Activated gamma-delta T cell (primary cell): Measurements from ENCODE around the gene DNAI2.
"Not testable (repeated sequence)": the region's sequence is repeated elsewhere in the genome, so short reads cannot be mapped to it uniquely, and the experiment has no call there.

ENCODE experiments used
- DNase-seq: peaks from one replicate; lab custom pipeline; 2025; lab: John Stamatoyannopoulos, UW

Gene DNAI2

GRCh38 chr17:74244548-74244947 lies 29.5 kb upstream of the DNAI2 start:
- DNase-seq, result no peak

GRCh38 chr17:74245145-74245831 lies 28.7 kb upstream of the DNAI2 start:
- DNase-seq, result no peak

GRCh38 chr17:74245871-74246270 lies 28.2 kb upstream of the DNAI2 start:
- no peak for DNase-seq

GRCh38 chr17:74249590-74250270 lies 24.3 kb upstream of the DNAI2 start:
- no peak for DNase-seq

- DNase-seq, result no peak
These were observed 23.6 kb upstream of the DNAI2 start for GRCh38 chr17:74250324-74250995.

GRCh38 chr17:74251051-74251450 lies 23.0 kb upstream of the DNAI2 start:
- DNase-seq, result no peak

- no peak for DNase-seq
These were observed 22.5 kb upstream of the DNAI2 start for GRCh38 chr17:74251569-74251968.

GRCh38 chr17:74252211-74252610 lies 21.8 kb upstream of the DNAI2 start:
- no peak for DNase-seq

- no peak for DNase-seq
These were observed 21.0 kb upstream of the DNAI2 start for GRCh38 chr17:74253036-74253435.

- no peak for DNase-seq
These were observed 16.7 kb upstream of the DNAI2 start for GRCh38 chr17:74257311-74257710.

GRCh38 chr17:74259667-74260524 lies 14.1 kb upstream of the DNAI2 start:
- no peak for DNase-seq

- DNase-seq, result no peak
These were observed 13.5 kb upstream of the DNAI2 start for GRCh38 chr17:74260525-74260850.

GRCh38 chr17:74262601-74263000 lies 11.4 kb upstream of the DNAI2 start:
- no peak for DNase-seq

- not testable (repeated sequence) for DNase-seq
These were observed 7.0 kb upstream of the DNAI2 start for GRCh38 chr17:74267054-74267453.

- no peak for DNase-seq
These were observed 6.5 kb upstream of the DNAI2 start for GRCh38 chr17:74267579-74267978.

GRCh38 chr17:74267987-74268499 lies 6.0 kb upstream of the DNAI2 start:
- no peak for DNase-seq

- DNase-seq, result no peak
These were observed 5.5 kb upstream of the DNAI2 start for GRCh38 chr17:74268558-74268957.

GRCh38 chr17:74270333-74270732 lies 3.7 kb upstream of the DNAI2 start:
- no peak for DNase-seq

- no peak for DNase-seq
These were observed 2.8 kb upstream of the DNAI2 start for GRCh38 chr17:74271281-74271680.

GRCh38 chr17:74271901-74272561 lies 2.0 kb upstream of the DNAI2 start:
- no peak for DNase-seq

GRCh38 chr17:74272731-74273201 lies 1.3 kb upstream of the DNAI2 start:
- no peak for DNase-seq
